ENCODE data around the gene DOCK2.

Gene DOCK2

DNA sequence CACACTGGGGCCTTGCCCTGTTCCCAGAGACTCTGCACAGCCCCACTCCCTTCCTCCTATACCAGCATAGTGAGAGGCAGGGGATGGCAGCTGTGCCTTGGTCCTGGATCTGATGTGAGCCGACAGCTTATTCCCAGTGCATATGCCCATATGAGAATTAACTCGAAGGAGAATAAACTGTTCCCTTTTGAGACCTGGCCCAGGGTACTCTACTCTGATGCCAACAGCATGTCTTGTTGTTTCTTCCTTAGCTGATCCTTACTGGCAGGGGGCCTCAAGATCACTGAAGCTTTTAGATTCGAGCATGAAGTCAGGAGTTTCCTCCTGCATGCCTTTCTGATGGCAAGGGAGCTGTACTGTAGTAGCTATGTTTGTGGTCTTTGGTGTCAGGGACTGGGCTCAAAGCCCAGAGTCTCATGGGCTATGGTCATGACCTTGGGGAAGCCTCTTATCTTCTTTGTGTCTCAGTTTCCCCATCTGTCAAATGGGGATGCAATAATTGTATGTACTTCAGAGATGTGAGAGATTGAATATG is 57.1 kb downstream of the DOCK2 start:
- no peak for DNase-seq

GRCh38 chr5:169695025-169695625 is 58.0 kb downstream of the DOCK2 start:
- DNase-seq = no peak

GRCh38 chr5:169695919-169696490 is 58.9 kb downstream of the DOCK2 start:
- DNase-seq = no peak

GRCh38 chr5:169696621-169697510 is 59.8 kb downstream of the DOCK2 start:
- DNase-seq = no peak

GRCh38 chr5:169697511-169697890 is 60.4 kb downstream of the DOCK2 start:
- DNase-seq = no peak

- DNase-seq = no peak
Observed at GRCh38 chr5:169697976-169698375, 60.9 kb downstream of the DOCK2 start.

DNA sequence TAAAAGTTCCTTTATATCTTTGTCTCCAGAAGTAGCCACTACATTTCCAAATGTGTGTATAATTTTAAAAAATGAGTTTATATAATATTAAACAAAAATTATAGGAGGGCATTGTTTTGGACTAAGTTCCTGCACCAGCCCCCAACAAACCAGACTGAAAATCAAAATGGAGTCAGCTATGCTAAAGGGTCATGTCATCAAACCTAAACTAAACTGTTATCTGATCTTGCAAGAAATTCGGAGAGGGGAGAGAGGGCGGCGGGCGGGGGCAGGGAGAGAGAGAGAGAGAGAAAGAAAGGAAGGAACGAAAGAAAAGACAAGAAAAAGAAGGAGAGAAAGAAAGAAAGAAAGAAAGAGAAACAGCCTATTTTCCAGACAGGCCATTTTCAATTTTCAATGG is 63.5 kb downstream of the DOCK2 start:
- DNase-seq = no peak

GRCh38 chr5:169701910-169702451 is 64.9 kb downstream of the DOCK2 start:
- no peak for DNase-seq

- DNase-seq = no peak
Observed at GRCh38 chr5:169702693-169703481, 65.8 kb downstream of the DOCK2 start.

GRCh38 chr5:169703813-169704212 is 66.7 kb downstream of the DOCK2 start:
- DNase-seq = no peak

DNA sequence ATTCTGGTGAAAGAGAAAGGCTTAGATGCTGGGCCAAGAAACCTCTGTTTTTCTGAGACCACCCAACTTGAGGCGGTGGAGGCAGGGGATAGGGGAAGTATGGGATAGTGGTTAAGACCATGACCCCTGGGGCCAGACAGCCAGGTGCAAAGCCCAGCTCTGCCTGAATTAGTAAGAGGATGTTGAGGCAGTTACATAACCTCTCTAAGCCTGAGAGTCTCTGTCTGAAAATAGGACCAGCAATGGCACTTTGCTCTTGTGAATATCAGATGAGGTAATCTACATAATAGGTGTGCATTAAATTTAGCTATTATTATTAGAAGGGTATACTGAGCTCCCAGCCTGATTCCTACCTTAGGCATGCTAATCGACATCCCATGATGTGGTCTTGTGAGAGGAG is 68.2 kb downstream of the DOCK2 start:
- DNase-seq = no peak

GRCh38 chr5:169706071-169706470 is 69.0 kb downstream of the DOCK2 start:
- DNase-seq = no peak

DNA sequence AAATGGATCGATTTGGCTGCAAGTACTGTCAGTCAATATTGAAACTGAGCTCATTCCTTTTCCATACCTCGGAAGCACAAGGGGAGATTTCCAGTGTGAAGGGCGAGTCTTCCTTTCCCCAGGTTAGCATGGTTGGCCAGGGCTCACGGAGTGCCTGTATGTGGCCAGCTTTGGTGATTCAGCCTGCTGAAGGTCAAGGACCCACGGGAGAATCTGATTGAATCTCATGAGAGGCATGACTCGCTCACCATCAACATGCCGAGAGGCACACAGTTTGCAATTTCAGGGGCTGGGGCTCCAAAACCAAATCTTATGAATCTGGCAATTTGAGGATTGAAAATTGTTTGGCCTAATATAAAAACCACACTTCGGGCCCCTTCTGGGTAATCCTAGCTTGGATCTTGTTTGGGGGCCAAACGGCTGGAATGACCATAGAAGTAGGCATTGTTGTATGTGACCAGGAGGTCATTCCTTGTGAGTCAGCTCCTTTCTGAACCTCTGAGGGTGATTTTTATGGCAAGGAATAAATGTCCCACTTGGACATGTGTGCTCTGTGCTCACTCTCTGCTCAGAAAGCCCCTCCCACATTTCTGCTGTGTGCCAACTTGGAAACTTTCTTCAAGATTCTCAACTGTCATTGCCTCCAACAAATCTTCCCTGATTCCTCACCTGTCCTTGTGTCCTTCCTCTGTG is 69.8 kb downstream of the DOCK2 start:
- DNase-seq = no peak

- DNase-seq = no peak
Observed at GRCh38 chr5:169707686-169708085, 70.6 kb downstream of the DOCK2 start.

- DNase-seq = no peak
Observed at GRCh38 chr5:169710675-169711074, 73.6 kb downstream of the DOCK2 start.

DNA sequence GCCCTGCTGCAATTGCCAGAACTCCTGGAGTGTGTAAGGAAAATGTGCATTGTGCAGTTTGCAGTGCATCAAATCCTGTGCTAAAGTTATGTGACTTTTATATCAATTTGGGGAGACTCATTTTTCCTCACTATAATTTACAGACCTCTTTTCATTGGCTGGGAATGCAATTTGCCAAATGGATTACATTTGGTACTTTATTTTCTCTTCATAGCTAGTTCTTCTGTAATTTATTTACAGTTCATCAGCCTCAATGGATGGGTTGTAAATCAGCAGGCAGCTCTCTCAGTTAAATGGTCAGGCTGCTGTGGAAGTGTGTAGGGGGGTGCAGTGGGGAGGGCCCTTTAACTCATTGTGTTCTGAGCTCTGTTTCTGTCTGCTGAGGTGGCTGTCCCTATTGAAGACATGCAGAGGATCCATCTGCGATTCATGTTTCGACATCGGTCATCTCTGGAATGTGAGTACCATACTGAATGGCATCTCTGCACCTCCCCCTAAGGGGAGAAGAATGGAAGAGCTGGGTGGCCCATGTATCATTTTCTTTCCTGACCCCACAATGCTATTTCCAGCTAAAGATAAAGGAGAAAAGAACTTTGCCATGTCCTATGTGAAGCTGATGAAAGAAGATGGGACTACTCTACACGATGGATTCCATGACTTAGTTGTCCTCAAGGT is 74.6 kb downstream of the DOCK2 start:
- no peak for DNase-seq

- DNase-seq = no peak
Observed at GRCh38 chr5:169712428-169712827, 75.4 kb downstream of the DOCK2 start.

DNA sequence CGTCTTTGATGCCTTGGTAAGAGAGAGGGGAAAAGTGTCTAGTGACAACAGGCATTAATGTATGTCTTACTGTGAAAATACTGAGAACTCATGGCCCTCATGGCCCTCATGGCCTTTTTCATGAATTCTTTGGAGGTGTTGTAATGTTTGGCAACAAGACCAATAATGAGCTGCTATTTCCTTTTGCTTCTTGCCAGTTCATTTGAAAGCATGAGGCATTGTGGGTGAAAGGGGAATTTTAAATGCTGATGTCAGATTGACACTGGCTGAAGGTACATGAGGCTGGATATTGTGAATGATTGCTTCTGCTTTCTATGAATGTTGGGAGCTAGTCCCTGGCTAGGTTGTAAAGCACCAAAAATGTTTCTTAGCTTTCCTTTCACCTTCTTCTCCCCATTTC is 79.2 kb downstream of the DOCK2 start:
- DNase-seq = no peak

DNA sequence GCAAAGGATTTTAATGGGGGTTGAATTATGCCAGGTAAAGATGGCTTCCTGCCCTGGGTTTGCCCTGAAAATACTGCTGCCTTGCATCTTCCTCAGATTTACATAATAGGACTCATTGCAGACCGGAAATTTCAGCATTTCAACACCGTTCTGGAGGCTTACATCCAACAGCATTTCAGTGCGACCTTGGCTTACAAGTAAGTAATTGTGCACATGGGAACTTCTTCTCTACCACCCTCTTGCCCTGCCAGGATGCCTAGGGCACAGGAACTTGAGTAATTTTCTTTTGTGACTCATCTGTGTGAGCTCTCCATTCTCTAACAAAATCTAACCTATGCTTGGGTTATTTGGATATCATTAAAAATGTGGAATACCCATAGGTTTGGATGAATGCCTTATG is 80.2 kb downstream of the DOCK2 start:
- DNase-seq = no peak

GRCh38 chr5:169719360-169720314 is 82.6 kb downstream of the DOCK2 start:
- no peak for DNase-seq

All from activated naive CD4-positive, alpha-beta T cell (primary cell).